NCI-H1694 treated with DMSO at 0.1 percent for 48 hours (cell line): ENCODE results near the gene THOC2.
"Not testable (repeated sequence)": the region's sequence is repeated elsewhere in the genome, so short reads cannot be mapped to it uniquely, and the experiment has no call there.

Experiments
- DNase-seq: peaks from one replicate; lab custom pipeline; 2025; lab: John Stamatoyannopoulos, UW

THOC2 gene

DNA sequence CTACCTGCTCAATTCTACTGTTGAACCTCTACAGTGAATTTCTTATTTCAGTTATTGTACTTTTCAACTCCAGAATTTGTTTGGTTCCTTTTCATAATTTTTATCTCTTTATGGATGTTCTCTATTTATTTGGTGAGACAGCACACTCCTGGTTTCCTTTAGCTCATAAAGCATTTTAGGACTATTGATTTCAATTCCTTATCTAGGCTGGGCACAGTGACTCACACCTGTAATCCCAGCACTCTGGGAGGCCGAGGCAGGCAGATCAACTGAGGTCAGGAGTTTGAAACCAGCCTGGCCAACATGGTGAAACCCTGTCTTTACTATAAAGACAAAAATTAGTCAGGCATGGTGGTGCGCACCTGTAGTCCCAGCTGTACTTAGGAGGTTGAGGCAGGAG, 57.7 kb downstream of the THOC2 start:
- DNase-seq, result no peak

DNA sequence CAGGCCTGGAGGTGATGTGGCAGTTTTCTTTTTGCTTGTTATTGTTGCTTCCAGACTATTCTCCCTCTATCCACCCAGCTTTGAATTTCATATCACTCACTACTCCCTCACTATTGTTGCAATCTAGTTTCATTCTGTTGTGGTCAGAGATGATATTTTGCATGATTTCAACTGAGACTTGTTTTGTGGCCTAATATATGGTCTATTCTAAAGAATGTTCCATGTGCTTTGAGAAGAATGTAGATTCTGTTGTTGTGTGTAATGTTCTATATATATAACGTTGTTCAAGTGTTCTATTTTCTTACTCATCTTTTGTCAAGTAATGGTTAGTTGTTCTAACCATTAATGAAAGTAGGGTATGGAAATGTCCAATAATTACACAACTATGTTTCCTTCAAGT, 59.0 kb downstream of the THOC2 start:
- no peak for DNase-seq

- no peak for DNase-seq
These were observed 67.7 kb downstream of the THOC2 start for GRCh38 chrX:123665197-123665596.

DNA sequence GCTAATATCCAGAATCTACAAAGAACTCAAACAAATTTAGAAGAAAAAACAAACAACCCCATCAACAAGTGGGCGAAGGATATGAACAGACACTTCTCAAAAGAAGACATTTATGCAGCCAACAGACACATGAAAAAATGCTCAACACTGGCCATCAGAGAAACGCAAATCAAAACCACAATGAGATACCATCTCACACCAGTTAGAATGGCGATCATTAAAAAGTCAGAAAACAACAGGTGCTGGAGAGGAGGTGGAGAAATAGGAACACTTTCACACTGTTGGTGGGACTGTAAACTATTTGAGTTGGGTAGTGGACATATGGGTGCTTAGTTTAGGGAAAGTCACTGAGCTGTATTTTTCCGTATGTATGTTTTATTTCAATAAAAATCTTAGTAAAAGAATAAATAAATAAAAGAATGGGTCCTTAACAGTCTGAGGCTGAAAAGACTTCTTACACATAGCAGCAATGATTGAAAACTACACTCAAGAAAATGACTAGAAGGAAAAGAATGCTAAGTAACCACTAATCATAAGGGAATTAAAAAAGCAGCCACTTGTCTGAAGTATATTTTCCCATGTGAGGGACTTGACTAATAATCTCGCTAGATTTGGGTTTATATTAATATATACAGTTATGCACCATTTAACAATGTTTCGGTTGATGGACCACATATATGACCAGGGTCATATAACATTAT, 68.2 kb downstream of the THOC2 start:
- DNase-seq, result not testable (repeated sequence)

DNA sequence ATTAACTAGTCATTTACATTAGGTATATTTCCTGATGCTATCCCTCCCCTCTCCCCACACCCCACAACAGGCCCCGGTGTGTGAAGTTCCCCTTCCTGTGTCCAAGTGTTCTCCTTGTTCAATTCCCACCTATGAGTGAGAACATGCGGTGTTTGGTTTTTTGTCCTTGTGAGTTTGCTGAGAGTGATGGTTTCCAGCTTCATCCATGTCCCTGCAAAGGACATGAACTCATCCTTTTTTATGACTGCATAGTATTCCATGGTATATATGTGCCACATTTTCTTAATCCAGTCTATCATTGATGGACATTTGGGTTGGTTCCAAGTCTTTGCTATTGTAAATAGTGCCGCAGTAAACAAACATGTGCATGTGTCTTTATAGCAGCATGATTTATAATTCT, 69.1 kb downstream of the THOC2 start:
- DNase-seq, result not testable (repeated sequence)

DNA sequence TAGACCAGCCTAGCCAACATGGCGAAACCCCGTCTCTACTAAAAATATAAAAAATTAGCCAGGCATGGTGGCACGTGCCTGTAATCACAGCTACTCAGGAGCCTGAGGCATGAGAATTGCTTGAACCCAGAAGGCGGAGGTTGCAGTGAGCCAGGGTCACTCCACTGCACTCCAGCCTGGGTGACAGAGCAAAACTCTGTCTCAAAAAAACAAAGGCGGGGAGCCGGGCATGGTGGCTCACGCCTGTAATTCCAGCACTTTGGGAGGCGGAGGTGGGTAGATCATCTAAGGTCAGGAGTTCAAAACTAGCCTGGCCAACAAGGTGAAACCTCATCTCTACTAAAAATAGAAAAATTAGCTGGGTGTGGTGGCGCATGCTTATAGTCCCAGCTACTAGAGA, 76.3 kb downstream of the THOC2 start:
- DNase-seq, result not testable (repeated sequence)

DNA sequence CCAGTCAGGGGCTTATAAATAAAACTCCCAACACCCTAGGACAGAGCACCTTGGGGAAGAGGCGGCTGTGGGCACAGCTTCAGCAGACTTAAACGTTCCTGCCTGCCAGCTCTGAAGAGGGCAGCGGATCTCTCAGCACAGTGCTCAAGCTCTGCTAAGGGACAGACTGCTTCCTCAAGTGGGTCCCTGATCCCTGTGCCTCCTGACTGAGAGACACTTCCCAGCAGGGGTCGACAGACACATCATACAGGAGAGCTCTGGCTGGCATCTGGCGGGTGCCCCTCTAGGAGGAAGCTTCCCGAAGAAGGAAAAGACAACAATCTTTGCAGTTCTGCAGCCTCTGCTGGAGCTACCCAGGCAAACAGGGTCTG, 84.1 kb downstream of the THOC2 start:
- DNase-seq, result not testable (repeated sequence)

GRCh38 chrX:123648028-123648810, 84.6 kb downstream of the THOC2 start:
- DNase-seq, result no peak

DNA sequence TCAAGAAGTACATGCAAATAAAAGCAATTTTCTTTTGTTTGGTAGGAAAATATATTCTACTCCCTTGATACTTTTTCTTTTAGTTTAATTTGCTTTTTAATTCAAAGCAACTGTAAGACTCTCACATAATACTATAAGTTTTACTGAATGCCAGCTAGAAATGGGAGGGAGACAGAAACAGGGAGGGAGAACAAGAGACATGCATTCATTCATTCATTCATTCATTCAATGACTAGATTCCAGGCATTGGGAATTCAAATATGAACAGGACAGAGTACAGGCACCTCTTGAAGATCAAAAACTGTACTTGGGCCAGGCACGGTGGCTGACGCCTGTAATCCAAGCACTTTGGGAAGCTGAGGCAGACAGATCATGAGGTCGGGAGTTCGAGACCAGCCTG, 85.6 kb downstream of the THOC2 start:
- no peak for DNase-seq

DNA sequence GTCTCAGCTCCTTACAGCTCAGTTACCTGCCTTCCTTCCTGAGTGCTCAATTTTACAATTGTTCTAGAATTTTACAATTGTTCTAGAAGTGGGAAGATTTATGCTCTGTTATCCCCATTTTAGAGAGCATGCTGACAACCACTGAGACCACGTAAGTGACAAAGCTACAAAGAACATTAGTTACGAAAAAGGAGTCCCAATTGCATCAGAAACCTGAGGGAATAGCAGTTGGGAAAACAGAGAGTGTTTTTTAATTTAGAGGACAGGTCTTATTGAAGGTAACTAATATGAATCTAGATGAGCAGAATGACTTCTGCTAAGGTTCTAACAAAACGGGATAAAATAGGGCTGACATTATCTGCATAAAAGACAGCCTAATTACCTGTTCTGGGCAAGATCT, 103.3 kb downstream of the THOC2 start:
- DNase-seq, result no peak

DNA sequence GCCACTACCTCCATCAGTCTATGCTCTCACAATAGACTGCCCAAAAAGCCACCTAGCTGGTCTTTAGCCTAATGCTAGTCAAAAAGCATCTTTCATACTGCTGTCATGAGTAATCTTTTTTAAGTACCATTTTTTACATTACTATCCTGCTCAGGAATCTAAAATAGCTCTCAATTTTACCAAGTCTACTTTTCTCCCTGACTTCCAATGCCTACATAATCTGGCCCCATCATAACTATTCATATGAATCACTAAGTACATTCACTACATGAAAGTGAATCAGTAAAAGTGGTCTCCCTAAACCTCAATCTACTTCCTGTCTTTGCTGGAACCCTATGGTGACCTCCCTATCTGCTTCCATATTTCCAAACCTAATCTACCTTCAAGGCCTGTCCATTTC, 105.9 kb downstream of the THOC2 start:
- no peak for DNase-seq

- no peak for DNase-seq
These were observed 106.9 kb downstream of the THOC2 start for GRCh38 chrX:123625952-123626351.

DNA sequence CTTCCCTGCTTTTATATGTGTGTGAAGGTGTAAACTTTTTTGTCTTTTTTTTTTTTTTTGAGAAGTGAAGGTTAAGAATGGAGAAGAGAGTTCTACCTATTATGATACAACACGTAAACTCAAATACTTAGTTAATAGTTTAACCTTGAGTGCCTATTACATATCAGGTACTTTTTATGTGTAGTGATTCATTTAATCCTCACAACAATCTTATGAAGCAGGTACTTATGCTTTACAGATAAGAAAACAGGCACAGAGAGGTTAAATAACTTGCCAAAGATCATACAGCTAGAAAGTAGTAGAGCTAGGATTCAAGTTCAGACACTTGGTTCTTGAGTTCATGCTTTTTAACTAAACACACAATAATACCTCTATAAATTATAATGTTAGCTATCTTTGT, 107.4 kb downstream of the THOC2 start:
- no peak for DNase-seq

GRCh38 chrX:123617007-123617406, 115.8 kb downstream of the THOC2 start:
- DNase-seq, result no peak

GRCh38 chrX:123610915-123611314, 121.9 kb downstream of the THOC2 start:
- DNase-seq, result no peak

DNA sequence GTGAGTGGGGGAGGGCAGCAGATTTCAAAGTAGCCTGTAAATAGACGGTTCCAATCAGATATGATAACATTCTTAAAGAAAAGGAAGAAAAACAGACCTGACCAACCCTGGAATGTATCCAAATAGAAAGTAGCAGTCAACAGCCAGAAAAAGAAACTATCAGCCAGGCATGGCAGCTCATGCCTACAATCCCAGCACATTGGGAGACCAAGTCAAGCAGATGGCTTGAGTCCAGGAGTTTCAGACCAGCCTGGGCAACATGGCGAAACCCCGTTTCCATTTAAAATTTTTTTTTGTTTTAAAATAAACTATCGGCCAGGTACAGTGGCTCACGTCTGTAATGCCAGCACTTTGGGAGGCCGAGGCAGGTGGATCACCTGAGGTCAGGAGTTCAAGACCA, 125.0 kb downstream of the THOC2 start:
- no peak for DNase-seq

DNA sequence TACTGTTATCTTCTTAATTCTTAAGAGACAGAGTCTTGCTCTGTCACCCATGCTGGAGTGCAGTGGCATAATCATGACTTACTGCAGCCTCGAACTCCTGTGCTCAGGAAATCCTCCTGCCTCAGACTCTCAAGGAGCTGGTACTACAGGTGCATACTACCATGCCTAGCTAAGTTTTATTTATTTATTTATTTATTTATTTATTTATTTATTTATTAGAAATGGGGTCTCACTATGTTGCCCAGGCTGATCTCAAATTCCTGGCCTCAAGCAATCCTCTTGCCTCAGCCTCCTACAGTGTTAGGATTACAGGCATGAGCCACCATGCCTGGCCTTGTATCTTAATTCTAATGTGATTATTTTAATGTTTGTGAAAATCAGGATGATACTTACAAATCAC, 125.6 kb downstream of the THOC2 start:
- no peak for DNase-seq

DNA sequence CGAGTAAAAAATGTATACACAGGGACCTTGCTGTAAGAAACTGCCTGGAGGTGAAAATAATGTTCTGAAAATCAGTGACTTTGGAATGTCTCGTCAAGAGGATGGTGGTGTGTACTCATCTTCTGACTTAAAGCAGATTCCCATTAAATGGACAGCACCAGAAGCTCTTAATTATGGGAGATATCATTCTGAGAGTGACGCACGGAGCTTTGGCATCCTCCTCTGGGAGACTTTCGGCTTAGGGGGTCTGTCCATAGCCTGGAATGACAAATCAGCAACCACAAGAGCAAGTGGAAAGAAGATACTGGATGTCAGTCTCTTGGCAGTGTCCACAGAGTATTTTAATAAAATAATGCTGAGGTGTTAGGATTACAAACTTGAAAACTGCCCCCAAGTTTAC, 129.4 kb downstream of the THOC2 start:
- DNase-seq, result no peak

DNA sequence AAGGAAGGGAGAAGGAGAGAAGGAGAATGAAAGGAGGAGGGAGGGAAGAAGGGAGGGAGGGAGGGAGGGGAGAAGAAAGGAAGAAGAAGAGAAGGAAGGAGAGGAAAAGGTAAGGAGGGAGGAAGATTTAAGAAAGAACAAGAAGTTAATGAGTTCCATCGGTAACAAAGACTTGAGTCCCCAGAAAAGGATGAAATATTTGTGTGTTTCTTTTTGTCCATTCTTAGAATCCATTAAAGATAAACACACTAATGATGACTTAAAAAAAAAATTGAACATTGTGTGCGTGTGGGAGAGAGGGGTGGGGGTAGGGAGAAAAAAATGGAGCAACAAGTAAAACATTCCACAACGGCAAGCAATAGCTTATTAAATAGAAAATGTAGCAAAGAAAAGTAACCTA, 131.4 kb downstream of the THOC2 start:
- DNase-seq, result no peak

DNA sequence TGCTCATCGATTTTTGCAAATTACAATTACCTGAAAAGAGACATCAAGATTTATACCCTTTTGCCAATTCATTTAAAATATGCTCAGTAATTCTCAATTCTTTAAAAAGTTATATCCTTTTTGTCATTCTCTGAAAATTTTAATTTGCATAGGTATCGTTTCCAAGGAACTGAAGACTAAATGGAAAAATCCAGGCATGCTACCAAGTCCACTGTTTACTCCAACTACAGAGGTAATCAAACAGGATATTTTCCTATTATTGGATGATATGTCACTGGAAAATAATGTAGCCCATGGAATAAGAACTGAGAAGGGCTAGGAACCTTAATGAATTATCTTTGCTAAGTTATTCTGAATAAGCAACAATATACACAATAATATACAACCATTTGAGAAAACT, 132.7 kb downstream of the THOC2 start:
- no peak for DNase-seq

- no peak for DNase-seq
These were observed 141.9 kb downstream of the THOC2 start for GRCh38 chrX:123590842-123591486.

DNA sequence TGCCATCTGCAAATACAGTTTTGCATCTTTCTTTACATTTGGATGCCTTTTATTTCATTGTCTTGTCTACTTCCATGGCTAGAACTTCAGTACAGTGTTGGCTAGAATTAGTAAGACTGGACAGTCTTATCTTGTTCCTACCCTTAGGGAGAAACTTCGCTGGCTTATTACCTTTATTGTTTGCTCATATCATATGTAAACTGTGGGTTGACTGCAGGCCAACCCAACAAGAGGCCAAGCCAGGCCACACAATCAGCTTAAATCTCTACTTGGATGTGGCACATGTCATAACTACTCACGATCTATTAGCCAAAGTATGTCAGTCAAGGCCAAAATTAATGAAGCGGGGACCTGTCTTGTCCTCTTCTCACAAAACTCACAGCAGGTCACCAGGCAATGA, 144.1 kb downstream of the THOC2 start:
- no peak for DNase-seq

- no peak for DNase-seq
These were observed 151.3 kb downstream of the THOC2 start for GRCh38 chrX:123581586-123581985.
